Gastrocnemius medialis (tissue), 4 donors: ENCODE results near the gene PHACTR1. TPM values are rescaled to one million over a fixed set of nuclear protein-coding genes. Genes with fewer than 3 reads are reported as not detected.

Experiments
- ATAC-seq, 2 donors: fragments of 150-250 bp; one replicate each; pipeline ENCODE4 v1.9.1; 2016
- DNase-seq, 2 donors: peaks; one replicate each; pipeline ENCODE4 v3.0.0-alpha.2; 2019
- H3K27ac ChIP-seq, 4 donors: fragments of 200-600 bp; sonication (generic); 1 replicate in 1 of 4; 2 replicates in 3 of 4; pipeline ENCODE4 v1.5.1; 2016 to 2018; ENCODE audit warnings: mild to moderate bottlenecking in 2 of 4, moderate library complexity in 1 of 4
- H3K27me3 ChIP-seq, 3 donors: fragments of 200-600 bp; sonication (generic) in 2 of 3; 1 replicate in 1 of 3; 2 replicates in 2 of 3; pipeline versions ENCODE4 v1.5.1 to v1.6.0; 2016 to 2019; ENCODE audit warnings: mild to moderate bottlenecking in 1 of 3, moderate library complexity in 1 of 3
- H3K36me3 ChIP-seq, 2 donors: fragments of 200-600 bp; sonication (generic) in 1 of 2; one replicate each; pipeline ENCODE4 v1.5.1; 2017 to 2018
- H3K4me1 ChIP-seq, 2 donors: fragments of 200-600 bp; sonication (generic) in 1 of 2; one replicate each; pipeline ENCODE4 v1.5.1; 2016 to 2017; ENCODE audit warnings: mild to moderate bottlenecking in 2 of 2
- H3K4me3 ChIP-seq, 4 donors: fragments of 200-600 bp; sonication (generic) in 3 of 4; 1 replicate in 1 of 4; 2 replicates in 3 of 4; pipeline ENCODE4 v1.5.1; 2016 to 2019; ENCODE audit warnings: mild to moderate bottlenecking in 2 of 4
- H3K9me3 ChIP-seq, 3 donors: fragments of 200-600 bp; sonication (generic) in 2 of 3; 1 replicate in 1 of 3; 2 replicates in 2 of 3; pipeline ENCODE4 v1.5.1; 2016 to 2019
- POLR2A ChIP-seq, 2 donors: fragments of 450-650 bp; IDR thresholded peaks; one replicate each; pipeline ENCODE4 v1.6.1; 2017; ENCODE audit warnings: antibody characterized with exemption in 2 of 2, mild to moderate bottlenecking in 2 of 2, moderate library complexity in 2 of 2
- in situ Hi-C, 4 donors: fragments of 200-750 bp; cut with MboI; loops; one replicate each; pipeline versions ENCODE4 v1.15.0 to v1.8.0; 2017; ENCODE audit warnings: low sequenced_read_pairs in 4 of 4
- intact Hi-C: fragments of 100-400 bp; cut with DNase I; formaldehyde crosslinking; loops from one replicate; pipeline ENCODE4 v1.15.1; 2023; ENCODE audit warnings: low total_unique reads
- total RNA-seq, 4 donors: library from RNA; depleted of rRNA; stranded (reverse); fragments of >200 nt; gene quantifications; one replicate each; pipeline versions ENCODE4 v1.1.0 to v1.2.3, GENCODE V29; 2016
- TF ChIP-seq, protein P1 (sequence below), 5 experiments: fragments of 450-650 bp in 3 of 5; fragments of 200-600 bp in 2 of 5; sonication (generic) in 2 of 5; IDR thresholded peaks in 4 of 5; conservative IDR thresholded peaks in 1 of 5; 1 replicate in 4 of 5; 2 replicates in 1 of 5; pipeline ENCODE4 v1.5.1; 2016 to 2019; ENCODE audit warnings: antibody characterized with exemption in 5 of 5, mild to moderate bottlenecking in 3 of 5, moderate library complexity in 3 of 5

Gene PHACTR1
- total RNA-seq, 4 donors from 2014 or later = 0.07 to 0.82 (median 0.21) TPM

DNA sequence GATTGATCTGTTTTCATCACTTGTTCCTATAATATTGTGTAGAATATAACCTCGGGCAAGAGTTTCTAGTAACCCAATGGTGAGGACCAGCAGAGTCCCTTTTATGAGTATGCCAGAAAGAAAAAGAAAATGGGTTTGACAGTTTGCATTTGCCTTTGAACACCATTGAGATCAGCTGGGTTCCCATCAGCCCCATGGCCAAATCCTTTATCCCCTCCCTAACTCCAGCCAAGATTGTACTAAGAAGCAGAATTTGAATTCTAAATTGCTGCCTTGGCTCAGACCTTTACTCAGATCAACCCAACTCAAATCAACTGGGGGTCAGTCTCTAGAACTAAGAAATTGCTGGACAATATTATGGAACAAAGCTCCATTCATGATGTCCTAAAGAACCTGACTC lies 424.4 kb downstream of the PHACTR1 start:
- intact Hi-C loops (no loop called here), in situ Hi-C loops (no loop called here)
- TF ChIP-seq POLR2A (IDR thresholded peaks at IDR 0.05) = no peak
- TF ChIP-seq, protein P1, sequence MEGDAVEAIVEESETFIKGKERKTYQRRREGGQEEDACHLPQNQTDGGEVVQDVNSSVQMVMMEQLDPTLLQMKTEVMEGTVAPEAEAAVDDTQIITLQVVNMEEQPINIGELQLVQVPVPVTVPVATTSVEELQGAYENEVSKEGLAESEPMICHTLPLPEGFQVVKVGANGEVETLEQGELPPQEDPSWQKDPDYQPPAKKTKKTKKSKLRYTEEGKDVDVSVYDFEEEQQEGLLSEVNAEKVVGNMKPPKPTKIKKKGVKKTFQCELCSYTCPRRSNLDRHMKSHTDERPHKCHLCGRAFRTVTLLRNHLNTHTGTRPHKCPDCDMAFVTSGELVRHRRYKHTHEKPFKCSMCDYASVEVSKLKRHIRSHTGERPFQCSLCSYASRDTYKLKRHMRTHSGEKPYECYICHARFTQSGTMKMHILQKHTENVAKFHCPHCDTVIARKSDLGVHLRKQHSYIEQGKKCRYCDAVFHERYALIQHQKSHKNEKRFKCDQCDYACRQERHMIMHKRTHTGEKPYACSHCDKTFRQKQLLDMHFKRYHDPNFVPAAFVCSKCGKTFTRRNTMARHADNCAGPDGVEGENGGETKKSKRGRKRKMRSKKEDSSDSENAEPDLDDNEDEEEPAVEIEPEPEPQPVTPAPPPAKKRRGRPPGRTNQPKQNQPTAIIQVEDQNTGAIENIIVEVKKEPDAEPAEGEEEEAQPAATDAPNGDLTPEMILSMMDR (IDR thresholded peaks at IDR 0.05 in 4 of 5, conservative IDR thresholded peaks at IDR 0.05 in 1 of 5) = no peak
- H3K4me1 ChIP-seq = no peaks in the 10 kb centered on the region
- no peaks in the 10 kb centered on the region for H3K27me3 ChIP-seq
- no peaks in the 10 kb centered on the region for H3K36me3 ChIP-seq
- no peaks in the 10 kb centered on the region for H3K9me3 ChIP-seq
- no peak for DNase-seq
- no peak overlapping the region for H3K4me3 ChIP-seq
- H3K27ac ChIP-seq = no peak overlapping the region
- ATAC-seq = no peak

DNA sequence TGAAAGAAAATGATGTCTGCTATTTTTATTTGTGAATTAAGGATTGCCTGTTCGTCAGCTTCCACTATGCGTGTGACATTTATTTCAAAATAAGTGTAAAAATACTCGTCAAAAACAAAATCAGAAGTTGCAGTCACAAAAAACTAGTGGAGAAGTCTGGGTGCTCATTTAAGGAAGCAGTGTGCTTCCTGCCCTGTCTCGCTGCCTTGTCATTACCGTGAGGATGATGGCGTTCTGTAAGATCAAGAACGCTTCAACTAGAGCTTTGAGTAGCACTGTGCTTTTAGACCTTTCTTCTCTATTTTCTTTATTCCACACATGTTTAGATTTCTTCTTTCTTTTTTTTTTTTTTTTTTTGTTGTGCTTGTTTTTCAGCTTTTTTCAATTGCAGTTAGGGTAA lies 424.8 kb downstream of the PHACTR1 start:
- Histone ChIP-seq H3K9me3 (no peaks in the 10 kb centered on the region), H3K4me1 (no peaks in the 10 kb centered on the region), H3K27me3 (no peaks in the 10 kb centered on the region), H3K4me3 (no peak overlapping the region), H3K36me3 (no peaks in the 10 kb centered on the region), H3K27ac (no peak overlapping the region)
- intact Hi-C loops (no loop called here), in situ Hi-C loops (no loop called here)
- DNase-seq (no peak), ATAC-seq (no peak)
- TF ChIP-seq, protein P1 (IDR thresholded peaks at IDR 0.05 in 4 of 5, conservative IDR thresholded peaks at IDR 0.05 in 1 of 5) = no peak
- TF ChIP-seq POLR2A (IDR thresholded peaks at IDR 0.05) = no peak

DNA sequence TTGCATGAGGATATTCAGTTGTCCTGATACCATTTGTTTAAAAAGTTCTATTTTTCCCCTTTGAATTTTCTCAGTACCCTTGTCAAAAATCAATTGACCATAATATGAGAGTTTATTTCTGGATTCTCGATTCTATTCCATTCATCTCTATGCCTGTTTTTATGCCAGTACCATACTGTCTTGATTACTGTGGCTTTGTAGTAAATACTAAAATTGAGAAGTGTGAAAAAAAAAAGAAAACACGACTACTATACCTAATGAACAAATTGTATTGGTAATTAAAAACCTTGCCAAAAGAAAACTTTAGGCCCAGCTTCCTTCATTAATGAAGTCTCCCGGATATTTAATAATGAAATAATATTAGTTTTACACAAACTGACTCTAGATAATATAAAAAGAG lies 426.0 kb downstream of the PHACTR1 start:
- no peak overlapping the region for H3K27ac ChIP-seq
- TF ChIP-seq, protein P1 (IDR thresholded peaks at IDR 0.05 in 4 of 5, conservative IDR thresholded peaks at IDR 0.05 in 1 of 5) = no peak
- no peak for TF ChIP-seq POLR2A (IDR thresholded peaks at IDR 0.05)
- H3K4me3 ChIP-seq = no peak overlapping the region
- H3K9me3 ChIP-seq = no peaks in the 10 kb centered on the region
- in situ Hi-C loops (no loop called here), intact Hi-C loops (no loop called here)
- no peaks in the 10 kb centered on the region for H3K27me3 ChIP-seq
- H3K36me3 ChIP-seq = no peaks in the 10 kb centered on the region
- no peaks in the 10 kb centered on the region for H3K4me1 ChIP-seq
- ATAC-seq (no peak), DNase-seq (no peak)

DNA sequence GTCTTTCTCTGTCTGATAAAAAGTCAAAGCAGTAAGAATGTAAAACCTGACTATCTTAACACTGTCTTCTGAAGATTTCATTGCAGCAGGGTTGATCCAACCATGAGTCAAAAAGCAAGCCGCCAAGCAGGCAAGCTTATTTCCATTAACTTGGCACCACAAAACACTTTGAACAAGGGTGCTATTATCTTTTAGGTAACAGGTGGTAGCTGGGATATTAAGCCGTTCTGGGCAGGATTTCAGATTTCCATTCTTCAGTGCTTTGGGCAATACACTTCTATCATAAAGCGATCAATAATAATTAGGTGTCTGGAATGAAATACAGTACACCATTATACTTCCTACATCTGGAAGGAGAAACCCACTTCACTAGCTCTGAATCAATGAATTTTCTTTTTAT lies 429.9 kb downstream of the PHACTR1 start:
- in situ Hi-C loops = no loop called here

DNA sequence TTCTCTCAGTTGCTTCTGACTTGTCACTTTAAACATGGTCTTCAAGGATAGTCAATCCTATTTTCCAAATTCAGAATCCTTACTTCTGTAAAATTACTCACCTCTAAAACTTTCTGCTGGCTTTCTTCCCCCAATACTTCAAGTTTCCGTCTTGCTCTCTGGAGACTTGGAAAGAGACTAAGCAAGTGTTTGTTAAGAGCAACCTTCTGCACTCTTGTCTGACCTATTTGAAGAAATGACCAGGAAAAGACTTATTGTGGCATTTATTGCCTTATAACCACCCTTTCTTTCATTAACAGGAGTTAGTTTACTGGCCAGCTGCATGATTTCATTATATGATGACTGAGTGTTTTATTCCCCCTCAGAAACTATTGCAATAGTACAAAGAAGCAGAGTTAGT lies 430.8 kb downstream of the PHACTR1 start:
- Histone ChIP-seq H3K4me3 (no peak overlapping the region), H3K36me3 (no peaks in the 10 kb centered on the region), H3K27ac (no peak overlapping the region), H3K27me3 (no peaks in the 10 kb centered on the region), H3K4me1 (no peaks in the 10 kb centered on the region), H3K9me3 (no peaks in the 10 kb centered on the region)
- intact Hi-C loops = no loop called here
- no peak for TF ChIP-seq POLR2A (IDR thresholded peaks at IDR 0.05)
- TF ChIP-seq, protein P1 (IDR thresholded peaks at IDR 0.05 in 4 of 5, conservative IDR thresholded peaks at IDR 0.05 in 1 of 5) = no peak
- DNase-seq (no peak), ATAC-seq (no peak)
- in situ Hi-C loops = no loop called here

More for the DNA sequence above, 429.9 kb downstream of the PHACTR1 start:
- Histone ChIP-seq H3K4me1 (no peaks in the 10 kb centered on the region), H3K4me3 (no peak overlapping the region), H3K27me3 (no peaks in the 10 kb centered on the region), H3K36me3 (no peaks in the 10 kb centered on the region), H3K9me3 (no peaks in the 10 kb centered on the region), H3K27ac (no peak overlapping the region)
- intact Hi-C loops = no loop called here
- DNase-seq = no peak
- no peak for ATAC-seq
- TF ChIP-seq POLR2A (IDR thresholded peaks at IDR 0.05) = no peak
- TF ChIP-seq, protein P1 (IDR thresholded peaks at IDR 0.05 in 4 of 5, conservative IDR thresholded peaks at IDR 0.05 in 1 of 5) = no peak
